ENCODE data around the gene GABRA5. TPM values are rescaled to one million over a fixed set of nuclear protein-coding genes. Genes with fewer than 3 reads are reported as not detected.

The GABRA5 gene
- total RNA-seq, 1 donor from 2014 or later: 0.10 TPM

- no peak for TF ChIP-seq CTCF (IDR thresholded peaks at IDR 0.05; ENCODE audit: unreplicated experiment)
- peaks cover 76% of the 10 kb centered on the region for H3K27me3 Mint-ChIP-seq
- H3K27ac Mint-ChIP-seq: no peak overlapping the region
- no peaks in the 10 kb centered on the region for H3K9me3 Mint-ChIP-seq (ENCODE audit: low read depth)
- DNase-seq (ENCODE audit: low spot score, unreplicated experiment): no peak
- H3K4me1 Mint-ChIP-seq (ENCODE audit: low read depth): no peaks in the 10 kb centered on the region
- H3K36me3 Mint-ChIP-seq (ENCODE audit: insufficient read depth): no peaks in the 10 kb centered on the region
- H3K4me3 Mint-ChIP-seq (ENCODE audit: low read depth): no peak overlapping the region
Measured at GRCh38 chr15:26869628-26870027, 2.8 kb downstream of the GABRA5 start.

- Mint-ChIP-seq H3K36me3 (ENCODE audit: insufficient read depth) (no peaks in the 10 kb centered on the region), H3K4me3 (ENCODE audit: low read depth) (no peak overlapping the region), H3K27ac (no peak overlapping the region), H3K27me3 (peaks cover 71% of the 10 kb centered on the region), H3K9me3 (ENCODE audit: low read depth) (no peaks in the 10 kb centered on the region), H3K4me1 (ENCODE audit: low read depth) (no peaks in the 10 kb centered on the region)
- DNase-seq (ENCODE audit: low spot score, unreplicated experiment): no peak
- TF ChIP-seq CTCF (IDR thresholded peaks at IDR 0.05; ENCODE audit: unreplicated experiment): no peak
Measured at GRCh38 chr15:26870346-26870745, 3.5 kb downstream of the GABRA5 start.

- peaks cover 57% of the 10 kb centered on the region for H3K27me3 Mint-ChIP-seq
- no peaks in the 10 kb centered on the region for H3K9me3 Mint-ChIP-seq (ENCODE audit: low read depth)
- TF ChIP-seq CTCF (IDR thresholded peaks at IDR 0.05; ENCODE audit: unreplicated experiment): no peak
- no peaks in the 10 kb centered on the region for H3K36me3 Mint-ChIP-seq (ENCODE audit: insufficient read depth)
- no peak overlapping the region for H3K4me3 Mint-ChIP-seq (ENCODE audit: low read depth)
- H3K4me1 Mint-ChIP-seq (ENCODE audit: low read depth): no peaks in the 10 kb centered on the region
- H3K27ac Mint-ChIP-seq: no peak overlapping the region
- no peak for DNase-seq (ENCODE audit: low spot score, unreplicated experiment)
Measured at GRCh38 chr15:26872206-26872605, 5.3 kb downstream of the GABRA5 start.

- no peaks in the 10 kb centered on the region for H3K36me3 Mint-ChIP-seq (ENCODE audit: insufficient read depth)
- H3K27me3 Mint-ChIP-seq: peaks cover 50% of the 10 kb centered on the region
- TF ChIP-seq CTCF (IDR thresholded peaks at IDR 0.05; ENCODE audit: unreplicated experiment): no peak
- DNase-seq (ENCODE audit: low spot score, unreplicated experiment): no peak
- no peaks in the 10 kb centered on the region for H3K9me3 Mint-ChIP-seq (ENCODE audit: low read depth)
- no peak overlapping the region for H3K27ac Mint-ChIP-seq
- H3K4me3 Mint-ChIP-seq (ENCODE audit: low read depth): no peak overlapping the region
- no peaks in the 10 kb centered on the region for H3K4me1 Mint-ChIP-seq (ENCODE audit: low read depth)
Measured at GRCh38 chr15:26873846-26874245, 7.0 kb downstream of the GABRA5 start.

- Mint-ChIP-seq H3K27me3 (peaks cover 40% of the 10 kb centered on the region), H3K36me3 (ENCODE audit: insufficient read depth) (no peaks in the 10 kb centered on the region), H3K27ac (no peak overlapping the region), H3K9me3 (ENCODE audit: low read depth) (no peaks in the 10 kb centered on the region), H3K4me3 (ENCODE audit: low read depth) (no peak overlapping the region), H3K4me1 (ENCODE audit: low read depth) (no peaks in the 10 kb centered on the region)
- DNase-seq (ENCODE audit: low spot score, unreplicated experiment): no peak
- no peak for TF ChIP-seq CTCF (IDR thresholded peaks at IDR 0.05; ENCODE audit: unreplicated experiment)
Measured at GRCh38 chr15:26874774-26875475, 8.1 kb downstream of the GABRA5 start.
